ENCODE data around the gene ICAM2. TPM values are rescaled to one million over a fixed set of nuclear protein-coding genes. Genes with fewer than 3 reads are reported as not detected.

ICAM2 gene
- polyA plus RNA-seq, 4 donors, result 4.5 to 40.1 (median 12.4) TPM

Other genes starting within 250 kb of the ICAM2 start
- gene CCDC47, start 247.0 kb downstream of the ICAM2 start, polyA plus RNA-seq, result 100 to 1,000 TPM in 1 of 4 donors, 10 to 100 TPM in 3; 19.5 to 113 (median 60.1) TPM
- gene DDX42, start 246.5 kb downstream of the ICAM2 start, polyA plus RNA-seq, result 100 to 1,000 TPM in 1 of 4 donors, 10 to 100 TPM in 3; 43.5 to 128 (median 51.6) TPM
- gene PSMC5, start 193.2 kb downstream of the ICAM2 start, polyA plus RNA-seq, result 100 to 1,000 TPM; 104 to 180 (median 144) TPM
- gene FTSJ3, start 193.0 kb downstream of the ICAM2 start, polyA plus RNA-seq, result 10 to 100 TPM; 13.9 to 45.5 (median 19.7) TPM
- gene SMARCD2, start 177.9 kb downstream of the ICAM2 start, polyA plus RNA-seq, result 10 to 100 TPM; 44.0 to 95.3 (median 60.8) TPM
- gene CSH2, start 147.0 kb downstream of the ICAM2 start, polyA plus RNA-seq, result under 1 TPM in 1 of 4 donors, not detected in 3; 0.32 TPM
- gene GH2, start 138.7 kb downstream of the ICAM2 start, polyA plus RNA-seq, result not detected
- gene CSH1, start 124.1 kb downstream of the ICAM2 start, polyA plus RNA-seq, result under 1 TPM in 1 of 4 donors, not detected in 3; 0.16 TPM
- gene CSHL1, start 109.4 kb downstream of the ICAM2 start, polyA plus RNA-seq, result not detected
- under 1 TPM in 1 of 4 donors, not detected in 3; 0.06 TPM for gene GH1, start 101.8 kb downstream of the ICAM2 start, polyA plus RNA-seq
- gene CD79B, start 88.3 kb downstream of the ICAM2 start, polyA plus RNA-seq, result 1 to 10 TPM in 3 of 4 donors, under 1 TPM in 1; 0.45 to 8.7 (median 3.1) TPM
- under 1 TPM in 2 of 4 donors, not detected in 2; 0.38 to 0.46 TPM for gene SCN4A, start 47.7 kb downstream of the ICAM2 start, polyA plus RNA-seq
- 1 to 10 TPM in 1 of 4 donors, under 1 TPM in 1, not detected in 2; 0.16 to 1.1 TPM for gene PRR29, start 22.3 kb downstream of the ICAM2 start, polyA plus RNA-seq
- gene ERN1, start 109.5 kb upstream of the ICAM2 start, polyA plus RNA-seq, result 10 to 100 TPM in 2 of 4 donors, 1 to 10 TPM in 2; 2.2 to 11.3 (median 6.5) TPM
- gene TEX2, start 242.6 kb upstream of the ICAM2 start, polyA plus RNA-seq, result 10 to 100 TPM in 2 of 4 donors, 1 to 10 TPM in 2; 4.2 to 44.1 (median 10.6) TPM